Activated CD8-positive, alpha-beta memory T cell treated with anti-CD3 and anti-CD28 coated beads for 24 hours (primary cell): Measurements from ENCODE around the gene ARSA.

Experiments used
- DNase-seq: peaks from one replicate; pipeline ENCODE4 v3.0.0-alpha.2; 2020

Gene ARSA

GRCh38 chr22:50601669-50602337, 26.1 kb downstream of the ARSA start:
- DNase-seq: no peak

GRCh38 chr22:50600967-50601668, 26.8 kb downstream of the ARSA start:
- no peak for DNase-seq

- no peak for DNase-seq
Measured at GRCh38 chr22:50600538-50600937, 27.4 kb downstream of the ARSA start, which contains the start of gene MAPK8IP2. TSS of gene MAPK8IP2 (plus strand) at chr22:50600793. CDS start at chr22:50600819, 26 bp downstream.

GRCh38 chr22:50599816-50600455, 28.0 kb downstream of the ARSA start:
- DNase-seq: peak; percentile 83

GRCh38 chr22:50597097-50597496, 30.9 kb downstream of the ARSA start:
- DNase-seq: no peak

GRCh38 chr22:50595189-50595588, 32.8 kb downstream of the ARSA start:
- DNase-seq: no peak

GRCh38 chr22:50587407-50587806, 40.5 kb downstream of the ARSA start:
- no peak for DNase-seq

- DNase-seq: no peak
Measured at GRCh38 chr22:50586416-50586815, 41.5 kb downstream of the ARSA start.

GRCh38 chr22:50585781-50586180, 42.2 kb downstream of the ARSA start:
- DNase-seq: no peak

- DNase-seq: no peak
Measured at GRCh38 chr22:50585238-50585637, 42.7 kb downstream of the ARSA start.

- no peak for DNase-seq
Measured at GRCh38 chr22:50584106-50585096, 43.6 kb downstream of the ARSA start.

GRCh38 chr22:50583294-50583861, 44.6 kb downstream of the ARSA start:
- DNase-seq: no peak

GRCh38 chr22:50582493-50583293, 45.3 kb downstream of the ARSA start, which contains the start of gene CHKB:
TSS of gene CHKB (minus strand) at chr22:50582849. CDS start at chr22:50582781, 68 bp downstream.
- DNase-seq: peak; percentile 98

- no peak for DNase-seq
Measured at GRCh38 chr22:50581950-50582492, 45.9 kb downstream of the ARSA start.

- DNase-seq: no peak
Measured at GRCh38 chr22:50581031-50581949, 46.7 kb downstream of the ARSA start.

GRCh38 chr22:50579752-50580151, 48.2 kb downstream of the ARSA start:
- no peak for DNase-seq

- no peak for DNase-seq
Measured at GRCh38 chr22:50578776-50579310, 49.1 kb downstream of the ARSA start.

- no peak for DNase-seq
Measured at GRCh38 chr22:50577987-50578775, 49.8 kb downstream of the ARSA start, which contains the start of gene CPT1B. TSS of gene CPT1B (minus strand) at chr22:50578427. CDS start at chr22:50577915, 512 bp downstream.

GRCh38 chr22:50577697-50577986, 50.3 kb downstream of the ARSA start:
- no peak for DNase-seq
